DMS153 treated with DMSO at 0.1 percent for 48 hours (cell line): Measurements from ENCODE around the gene RNF126.

ENCODE experiments used
- DNase-seq: peaks from one replicate; lab custom pipeline; 2025; ENCODE audit not compliant: unreplicated experiment; lab: John Stamatoyannopoulos, UW

RNF126 gene

DNA sequence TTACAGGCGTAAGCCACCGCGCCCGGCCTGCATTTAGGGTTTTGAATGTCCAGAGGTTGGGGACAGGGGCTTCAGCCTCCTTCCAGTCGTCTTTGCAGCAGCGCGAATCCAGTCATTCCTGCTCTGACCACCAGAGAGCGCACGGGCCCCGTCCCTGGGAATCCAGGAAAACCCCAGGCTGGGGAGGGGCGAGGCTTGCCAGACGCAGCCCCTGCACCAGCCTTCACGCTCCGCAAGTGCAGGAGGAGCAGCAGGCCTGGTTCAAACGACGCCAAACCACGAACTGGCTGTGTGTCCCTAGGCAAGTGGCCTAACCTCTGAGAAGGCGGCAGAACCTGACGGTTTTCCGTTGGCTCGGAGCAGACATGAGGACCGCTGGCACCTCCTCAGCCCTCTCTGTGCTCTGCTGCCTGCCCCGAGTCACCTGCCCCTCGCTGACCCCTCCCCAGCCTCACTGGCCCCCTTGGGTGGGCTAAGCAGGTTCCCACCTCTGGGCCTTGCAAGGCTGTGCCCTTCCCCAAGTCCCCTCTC lies 2.0 kb upstream of the RNF126 start:
- DNase-seq = peak; percentile 30

DNA sequence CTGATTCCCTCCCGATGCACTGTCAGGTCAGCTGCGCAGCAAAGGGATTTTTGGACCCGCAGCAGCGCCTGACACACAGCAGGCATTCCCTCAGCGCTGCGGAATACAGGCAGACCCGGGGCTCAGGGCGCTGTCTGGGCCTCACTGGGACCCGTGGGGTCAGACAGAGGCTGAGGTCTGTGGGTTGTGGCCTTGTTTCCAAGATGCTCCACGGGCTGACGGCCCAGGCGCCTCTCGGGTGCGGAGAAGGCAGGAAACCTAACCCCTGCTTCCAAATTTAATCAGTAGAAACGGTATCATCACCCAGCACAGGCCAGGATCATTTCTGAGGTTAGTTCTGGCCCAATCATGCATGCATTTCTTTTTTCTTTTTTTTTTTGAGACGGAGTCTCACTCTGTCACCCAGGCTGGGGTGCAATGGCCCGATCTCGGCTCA lies 686 bp upstream of the RNF126 start:
- DNase-seq = no peak

DNA sequence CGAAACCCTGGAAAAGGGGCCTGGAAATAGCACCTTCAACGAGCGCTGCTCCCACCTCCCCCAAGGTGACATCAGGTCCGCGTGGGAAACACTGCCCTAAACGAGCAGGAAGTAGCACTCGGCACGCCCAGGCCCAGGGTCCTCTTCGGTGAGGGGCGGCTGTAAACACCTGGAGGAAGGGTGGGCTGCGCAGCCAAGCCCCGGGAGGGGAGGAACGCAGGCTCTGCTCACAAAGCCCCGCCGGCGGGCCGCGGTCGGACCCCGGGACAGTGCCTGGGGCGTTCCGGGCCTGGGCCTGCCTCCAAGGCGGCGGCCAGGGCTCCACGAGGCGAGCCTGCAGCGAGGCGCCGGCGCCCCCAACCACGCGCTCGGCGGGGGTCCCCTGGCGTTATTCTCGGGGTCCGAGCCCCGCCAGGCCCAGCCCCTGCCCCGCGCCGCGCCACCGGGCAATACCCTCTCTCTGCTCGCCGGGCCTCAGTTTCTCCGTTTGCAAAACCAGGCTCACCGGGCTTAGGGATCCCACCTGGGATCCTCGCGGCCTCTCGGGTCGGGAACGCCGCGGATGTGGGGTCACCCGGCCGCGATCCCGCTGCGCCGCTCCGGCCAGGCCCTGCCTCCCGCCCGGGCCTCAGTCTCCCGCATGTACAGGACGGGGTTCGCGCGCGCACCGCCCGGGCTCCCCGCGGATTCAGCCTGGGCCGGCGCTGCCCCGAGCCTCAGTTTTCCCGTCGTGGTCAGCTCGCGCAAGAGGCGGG lies 630 bp downstream of the RNF126 start:
- no peak for DNase-seq

DNA sequence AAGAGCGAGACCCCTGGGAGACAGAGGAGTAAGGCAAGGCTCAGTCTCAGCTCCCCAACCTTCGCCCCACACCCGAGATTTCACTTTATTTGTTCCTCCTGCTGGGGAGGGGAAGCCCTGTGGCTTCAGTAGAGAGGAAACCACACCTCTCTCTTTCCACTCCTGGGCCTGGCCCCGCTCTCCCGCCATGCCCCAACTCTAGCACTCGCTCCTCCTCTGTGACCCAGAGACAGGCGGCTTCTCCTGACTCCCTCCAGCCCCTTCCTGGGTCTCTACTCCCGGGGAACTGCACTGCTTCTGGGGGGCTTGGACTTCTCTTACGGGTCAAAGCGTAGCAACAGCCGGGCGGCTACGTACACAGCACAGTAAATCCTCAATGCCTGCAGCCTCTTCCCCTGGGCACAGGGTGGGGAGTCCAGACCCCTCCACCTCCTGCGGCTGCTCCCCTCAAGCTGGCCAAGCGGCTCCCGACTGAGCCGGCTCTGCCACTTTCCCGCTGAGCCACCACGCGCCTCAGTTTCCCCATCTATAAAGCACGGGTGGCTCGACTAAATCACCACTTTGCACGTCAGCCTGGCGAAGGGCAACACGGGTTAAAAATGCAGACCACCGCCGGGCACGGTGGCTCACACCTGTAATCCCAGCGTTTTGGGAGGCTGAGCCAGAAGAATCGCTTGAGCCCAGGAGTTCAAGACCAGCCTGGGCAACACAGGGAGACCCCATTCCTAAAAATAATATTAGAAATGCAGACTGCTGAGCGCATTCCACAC lies 1.4 kb downstream of the RNF126 start:
- no peak for DNase-seq

DNA sequence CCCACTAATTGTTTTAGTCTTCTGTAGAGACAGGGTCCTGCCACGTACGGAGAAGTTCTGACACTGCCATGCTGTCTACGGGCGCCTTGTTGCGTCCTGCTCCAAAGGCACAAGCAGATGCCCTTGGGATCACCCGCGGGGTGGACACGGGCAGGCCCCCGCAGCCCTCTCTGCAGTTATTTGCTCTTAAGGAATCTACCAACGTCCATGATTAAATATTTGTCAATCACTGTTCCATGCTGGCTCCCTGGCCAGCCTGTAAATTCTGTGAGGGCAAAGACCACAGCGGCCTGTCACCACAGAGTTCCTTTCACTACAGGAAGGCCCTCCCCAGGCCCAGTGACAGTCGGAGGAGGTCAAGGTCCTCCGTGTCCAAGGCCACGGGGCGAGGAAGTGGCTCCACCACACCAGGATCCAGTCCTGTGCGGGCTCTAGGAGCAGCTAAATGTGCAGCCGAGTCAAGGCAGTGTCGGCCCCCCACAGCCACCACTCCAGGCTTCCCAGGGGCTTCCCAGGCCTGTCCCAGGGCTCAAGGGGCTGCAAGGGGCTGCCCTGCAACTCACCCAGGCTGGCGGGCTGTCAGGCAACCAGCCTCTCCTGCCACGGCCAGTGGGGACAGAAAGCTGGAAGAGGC lies 2.1 kb downstream of the RNF126 start:
- no peak for DNase-seq

DNA sequence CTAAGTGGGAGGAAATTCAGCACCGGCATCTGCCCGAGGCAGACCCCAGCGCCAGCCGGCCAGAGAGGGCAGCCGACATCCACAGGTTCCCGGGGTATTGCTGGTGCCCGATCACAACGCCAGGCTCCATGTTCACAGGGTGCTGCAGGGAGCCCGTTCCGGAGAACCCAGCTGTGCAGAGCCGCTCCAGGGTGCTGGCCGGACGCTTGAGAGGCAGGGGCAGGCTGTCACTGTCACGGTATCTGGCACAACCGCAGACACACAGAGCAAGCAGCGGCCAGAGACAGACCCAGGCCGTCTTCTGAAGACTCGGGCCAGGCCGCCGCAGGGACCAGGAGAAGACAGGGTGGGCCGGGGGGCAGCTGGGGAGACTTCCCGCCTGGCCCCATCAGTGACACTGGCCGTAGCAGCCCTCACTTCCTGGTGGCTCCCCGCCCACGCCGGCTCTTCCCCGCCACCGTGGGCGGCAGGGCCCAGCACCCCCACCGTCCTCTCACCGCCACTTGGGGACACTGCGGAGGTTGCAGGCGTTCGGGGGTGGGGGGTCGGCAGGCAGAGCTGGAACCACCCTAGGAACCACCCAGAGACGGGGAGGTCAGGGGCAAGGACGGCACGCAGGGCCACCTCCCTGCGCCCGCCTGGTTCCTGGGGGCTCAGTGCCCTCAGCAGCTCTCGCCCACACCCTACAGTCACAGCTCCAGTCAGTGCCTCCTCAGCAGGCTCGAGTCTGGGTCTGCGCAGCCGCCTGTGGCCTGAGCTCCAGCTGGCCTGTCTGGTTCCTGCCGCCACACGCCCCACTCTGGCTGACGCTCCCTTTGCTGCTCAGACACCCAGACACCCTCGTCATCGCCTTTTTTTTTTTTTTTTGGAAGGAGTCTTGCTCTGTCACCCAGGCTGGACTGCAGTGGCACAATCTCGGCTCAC lies 3.8 kb downstream of the RNF126 start:
- no peak for DNase-seq

DNA sequence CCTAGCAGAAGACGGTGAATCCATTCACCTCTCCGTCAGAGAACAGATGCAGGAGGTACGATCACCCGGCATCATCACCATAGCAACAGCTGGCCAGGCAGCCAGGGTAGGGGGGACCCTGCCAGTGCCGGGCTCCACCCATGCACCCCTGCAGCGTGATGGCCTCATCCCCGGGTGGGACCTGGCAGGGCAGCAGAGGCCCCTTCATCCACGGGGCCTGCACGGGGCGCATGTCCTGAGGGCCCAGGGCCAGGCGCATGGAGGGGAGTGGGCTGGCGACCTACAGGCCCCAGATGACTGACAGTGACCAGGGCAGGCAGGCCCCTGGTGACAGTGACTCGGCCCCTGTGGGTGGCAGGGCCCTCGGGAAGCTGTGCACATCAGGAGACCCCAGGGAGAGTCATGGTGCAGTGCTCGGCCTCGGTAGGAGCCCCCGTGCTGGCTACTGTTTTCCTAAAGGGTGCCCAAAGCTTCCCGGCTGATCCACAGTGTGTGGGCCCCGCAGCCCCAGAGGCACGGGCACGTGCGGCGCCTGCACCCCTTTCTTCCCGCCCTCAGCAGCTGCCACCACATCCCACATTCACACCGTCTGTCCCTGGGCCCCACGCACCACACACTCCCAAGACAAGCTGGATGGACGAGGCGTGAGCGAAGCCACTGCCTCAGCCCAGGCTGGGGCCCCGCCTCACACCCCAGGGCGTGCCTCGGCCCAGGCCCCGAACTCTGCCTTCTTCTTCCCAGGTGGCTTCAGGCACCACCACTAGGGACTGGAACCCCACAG lies 4.8 kb downstream of the RNF126 start:
- no peak for DNase-seq

DNA sequence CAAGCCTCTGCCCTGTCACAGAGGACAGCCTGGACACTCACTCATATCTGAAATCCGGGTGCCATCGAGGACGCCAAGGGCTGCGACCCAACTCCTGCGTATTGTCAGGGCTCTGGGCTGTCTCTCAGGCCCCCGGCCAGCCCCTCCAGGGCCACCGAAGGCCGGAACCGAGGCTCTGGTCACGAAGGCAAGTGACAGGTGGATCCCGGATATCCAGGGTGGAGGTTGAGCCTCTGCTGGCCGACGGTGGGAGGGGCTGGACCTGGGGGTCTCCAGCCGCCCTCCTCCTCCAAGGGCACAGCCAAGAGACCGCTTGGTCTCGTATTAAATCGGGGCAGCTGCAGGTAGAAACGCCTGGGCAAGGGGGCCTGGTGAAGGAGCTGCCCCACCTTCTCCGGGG lies 5.4 kb downstream of the RNF126 start:
- no peak for DNase-seq

DNA sequence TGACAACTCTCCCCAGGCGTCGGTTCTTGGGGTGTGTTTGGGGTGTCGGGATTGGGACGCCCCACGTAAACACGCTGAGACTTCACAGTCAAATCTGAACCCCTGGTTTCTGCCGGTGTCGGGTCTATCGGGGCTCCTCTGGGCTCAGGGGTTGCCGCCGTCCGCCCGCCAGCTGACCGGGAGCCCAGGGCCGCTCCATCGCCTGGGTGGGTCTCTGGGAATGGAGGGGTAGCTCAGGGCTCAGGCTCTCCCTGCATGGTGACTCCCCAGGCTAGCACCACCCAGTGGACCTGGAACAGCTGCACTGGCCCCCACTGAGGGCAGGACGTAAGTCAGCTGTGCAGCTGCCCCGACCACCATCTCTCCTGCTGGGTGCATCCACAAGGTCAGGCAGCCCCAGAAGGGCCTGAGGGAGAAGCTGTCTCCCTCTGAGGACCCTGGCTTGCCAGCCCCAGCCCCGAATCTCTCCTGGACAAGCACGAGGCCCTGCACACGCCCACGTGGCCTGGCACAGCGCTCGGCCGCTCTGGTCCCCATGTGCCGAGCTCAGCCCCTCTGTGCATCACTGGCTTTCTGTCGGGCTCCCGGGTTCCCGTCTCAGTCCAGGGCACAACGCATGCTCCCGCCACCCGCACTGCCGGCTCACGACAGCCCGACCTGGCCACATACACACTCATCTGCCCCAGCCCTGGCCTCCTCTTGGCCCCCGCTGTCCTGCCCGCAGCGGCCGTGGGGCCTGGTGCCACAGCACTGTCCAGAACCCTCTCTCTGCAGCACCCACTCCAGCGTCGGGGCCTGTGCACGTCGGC lies 6.1 kb downstream of the RNF126 start:
- DNase-seq = no peak

DNA sequence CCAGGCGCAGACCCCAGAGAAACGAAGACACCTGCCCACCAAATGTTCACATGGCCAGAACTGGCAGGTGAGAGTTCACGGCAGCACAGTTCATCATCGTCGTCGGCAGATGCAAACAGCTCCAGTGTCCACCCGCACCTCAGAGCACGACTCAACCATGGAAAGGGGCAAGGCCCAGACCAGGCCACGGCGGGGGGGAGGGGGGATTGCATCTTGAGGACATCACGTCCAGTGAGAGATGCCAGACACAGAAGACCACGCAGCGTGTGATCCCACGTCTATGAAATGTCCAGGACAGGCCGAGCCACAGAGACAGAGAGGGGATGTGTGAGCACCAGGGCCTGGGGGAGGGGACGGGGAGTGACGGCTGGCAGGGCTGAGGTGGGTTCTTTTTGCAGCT lies 7.3 kb downstream of the RNF126 start:
- no peak for DNase-seq

DNA sequence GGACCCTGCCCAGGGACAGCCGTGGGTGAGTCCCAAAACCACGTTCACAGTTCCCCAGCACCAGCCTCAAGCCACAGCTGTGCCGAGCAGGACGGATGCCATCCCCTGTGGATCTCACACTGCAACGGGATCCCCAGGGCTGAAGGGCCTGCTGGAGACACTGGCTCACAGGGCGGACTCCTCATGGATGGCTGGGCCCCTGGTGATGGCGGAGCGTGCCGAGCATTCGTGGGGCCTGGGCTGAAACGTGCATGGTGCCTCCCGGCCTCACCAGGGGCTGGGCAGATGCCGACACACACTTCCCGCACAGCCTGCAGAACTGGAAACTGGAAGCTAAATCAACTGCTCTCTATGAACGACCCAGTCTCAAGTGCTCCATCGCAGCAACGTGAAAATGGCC lies 9.6 kb downstream of the RNF126 start:
- no peak for DNase-seq

DNA sequence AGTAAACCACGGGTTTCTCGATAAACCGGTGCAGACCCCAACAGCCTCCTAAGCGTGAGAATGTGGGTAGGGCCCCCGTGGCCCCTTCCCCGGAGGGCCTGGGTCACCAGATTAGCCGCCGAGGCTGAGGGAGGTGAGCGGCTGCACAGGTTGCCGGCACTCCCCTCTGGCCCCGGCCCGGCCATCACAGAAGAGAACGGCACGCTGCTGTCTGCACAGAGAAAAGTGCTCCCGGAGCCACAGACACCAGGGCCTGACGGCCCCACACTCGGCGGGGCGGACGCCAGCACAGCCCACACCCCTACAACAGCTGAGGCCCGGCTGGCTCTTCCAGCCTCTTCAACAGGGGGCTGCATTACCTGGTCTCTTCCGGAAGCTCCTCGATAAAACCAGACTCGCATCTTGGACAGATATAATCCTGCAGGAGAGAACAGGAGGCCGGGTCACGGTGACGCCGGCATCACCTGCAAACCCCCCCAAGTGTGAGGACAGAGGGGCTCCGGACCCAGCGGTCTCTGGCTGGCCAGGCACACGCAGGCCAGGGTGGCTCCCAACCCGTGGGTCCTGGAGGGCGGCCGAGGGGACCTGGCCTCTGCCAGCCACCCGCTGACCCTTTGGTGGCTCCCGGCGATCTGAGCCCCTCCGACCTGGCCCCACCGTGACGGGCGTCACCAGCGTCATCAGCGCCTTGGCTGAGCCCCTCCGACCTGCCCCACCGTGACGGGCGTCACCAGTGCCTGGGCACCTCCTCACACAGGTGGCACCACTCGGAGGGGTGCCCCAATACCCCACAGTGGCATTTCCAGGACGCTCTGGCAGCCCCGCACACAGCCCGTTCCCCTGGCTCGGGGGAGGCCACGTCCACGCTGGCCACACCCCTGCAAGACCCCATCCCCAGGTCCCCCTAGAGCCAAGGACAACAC lies 10.3 kb downstream of the RNF126 start:
- DNase-seq = no peak

DNA sequence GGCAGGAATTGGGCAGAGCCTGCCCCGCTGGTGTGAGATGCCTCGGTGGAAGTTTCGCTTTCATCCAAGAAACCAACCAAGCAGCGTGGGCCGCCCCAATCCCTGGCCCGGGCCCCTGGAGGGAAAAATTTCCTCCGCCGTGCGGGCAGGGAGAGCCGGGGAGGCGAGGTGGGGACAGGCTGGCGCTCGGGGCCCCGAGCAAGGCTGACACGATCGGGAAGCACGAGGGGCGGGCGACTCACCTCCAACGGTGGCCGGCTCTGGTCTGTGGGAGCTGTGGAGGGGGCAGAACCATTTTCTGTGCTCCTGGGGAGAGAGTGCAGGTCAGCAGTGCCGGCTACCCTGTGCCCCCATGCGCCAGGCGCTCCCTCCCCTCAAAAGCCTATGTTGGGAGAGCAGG lies 11.0 kb downstream of the RNF126 start:
- no peak for DNase-seq

DNA sequence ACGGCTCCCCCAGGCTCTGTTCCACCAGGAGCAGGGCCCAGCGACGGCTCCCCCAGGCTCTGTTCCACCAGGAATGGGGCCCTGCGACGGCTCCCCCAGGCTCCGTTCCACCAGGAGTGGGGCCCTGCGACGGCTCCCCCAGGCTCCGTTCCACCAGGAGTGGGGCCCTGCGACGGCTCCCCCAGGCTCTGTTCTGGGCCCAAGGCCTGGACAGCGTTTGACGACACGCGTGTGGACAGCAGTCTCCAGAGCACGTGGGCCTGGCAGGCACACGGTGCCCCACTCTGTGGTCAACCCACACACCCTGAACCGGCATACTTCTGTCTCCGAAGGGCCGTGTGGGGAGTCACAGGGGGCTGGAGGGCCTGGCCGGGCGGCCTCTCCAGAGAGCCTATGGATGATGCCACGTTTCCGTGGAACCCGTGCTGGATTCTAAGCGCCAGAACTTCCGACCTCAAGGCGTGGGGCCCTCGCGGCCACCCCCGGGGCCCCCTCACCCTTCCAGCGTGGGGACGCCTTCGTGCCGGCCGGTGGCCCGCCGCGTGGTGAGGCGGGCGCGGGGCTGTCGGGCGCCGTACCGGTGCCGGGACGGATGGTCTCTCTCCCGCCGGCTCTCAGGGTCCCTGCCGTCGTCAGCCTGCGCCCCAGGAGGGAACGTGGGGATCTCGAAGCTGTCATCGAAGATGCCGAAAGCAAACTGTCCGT lies 11.7 kb downstream of the RNF126 start:
- no peak for DNase-seq

DNA sequence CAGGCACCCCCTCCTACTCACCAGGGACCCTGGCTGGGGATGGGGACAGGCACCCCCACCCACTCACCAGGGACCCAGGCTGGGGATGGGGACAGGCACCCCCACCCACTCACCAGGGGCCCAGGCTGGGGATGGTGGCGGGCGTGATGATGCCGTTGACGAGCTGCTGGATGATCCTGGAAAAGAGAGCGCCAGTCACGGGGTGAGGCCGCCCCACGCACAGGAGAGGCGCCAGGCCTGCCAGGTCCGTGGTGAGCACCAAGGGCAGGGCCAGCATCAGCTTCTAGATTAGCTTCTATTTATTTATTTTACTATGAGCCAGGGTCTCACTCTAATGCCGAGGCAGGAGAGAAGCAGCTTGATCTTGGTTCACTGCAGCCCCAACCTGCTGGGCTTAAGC lies 12.9 kb downstream of the RNF126 start:
- DNase-seq = no peak

DNA sequence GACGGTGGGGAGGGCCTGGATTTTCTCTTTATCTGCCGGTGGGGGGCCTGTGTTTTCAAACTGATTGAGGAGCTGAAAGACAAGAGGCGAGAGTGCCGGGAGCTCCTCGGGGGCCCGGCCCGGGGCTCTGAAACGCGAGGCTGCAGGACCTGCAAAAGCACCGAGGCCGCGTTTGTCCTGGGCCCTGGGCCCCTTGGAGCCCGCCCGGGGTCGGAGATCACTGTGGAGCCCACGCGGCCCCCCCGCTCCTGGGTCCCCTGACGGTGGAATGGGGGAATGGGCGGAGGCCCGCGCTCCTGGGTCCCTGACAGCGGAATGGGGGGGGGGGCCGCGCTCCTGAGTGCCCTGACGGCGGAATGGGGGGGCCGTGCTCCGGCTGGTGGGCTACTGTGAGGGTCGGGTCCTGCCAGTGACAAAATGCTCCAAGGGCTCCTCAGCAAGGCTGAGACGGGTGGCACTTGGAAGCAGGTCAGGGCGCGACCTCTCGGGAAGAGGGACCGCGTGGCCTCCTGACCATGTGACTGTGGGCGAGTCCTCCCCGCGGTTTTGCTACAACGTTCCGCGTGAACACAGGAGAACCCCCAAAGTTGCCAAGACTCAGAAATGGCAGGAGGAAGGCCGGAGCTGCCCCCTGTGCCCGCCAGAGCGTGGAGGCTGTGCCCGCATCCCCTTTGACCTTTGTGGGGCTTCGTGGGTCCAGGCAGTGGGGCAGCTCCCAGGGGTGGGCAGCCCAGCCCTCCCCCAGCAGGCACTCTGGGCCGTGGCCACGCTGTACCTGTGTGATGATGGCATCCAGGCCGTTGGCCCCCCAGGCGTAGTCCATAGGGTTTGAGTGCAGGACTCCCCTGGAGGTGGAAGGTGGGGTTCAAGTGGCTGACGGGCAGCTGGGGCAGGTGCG lies 13.9 kb downstream of the RNF126 start:
- no peak for DNase-seq

DNA sequence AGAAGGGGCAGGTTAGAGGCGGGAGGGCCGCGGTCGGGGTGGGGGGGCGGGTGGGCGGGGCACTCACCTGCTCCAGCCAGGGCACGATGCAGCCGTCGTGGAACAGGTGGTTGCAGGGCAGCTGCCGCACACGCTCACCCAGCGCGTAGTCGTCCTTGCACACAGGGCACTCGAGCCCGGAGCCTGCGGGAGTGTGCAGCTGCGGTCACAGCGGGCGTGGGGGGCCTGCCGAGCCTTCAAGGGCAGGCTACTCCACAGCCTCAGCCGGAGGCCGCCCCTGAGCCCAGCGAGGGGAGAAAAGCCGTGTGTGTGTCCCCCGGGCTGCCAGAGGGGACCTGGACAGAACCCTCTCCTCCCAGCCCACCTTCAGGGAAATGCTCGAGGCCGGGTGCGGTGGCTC lies 14.7 kb downstream of the RNF126 start:
- no peak for DNase-seq
